Nephron progenitor cell (in vitro differentiated cells): ENCODE data around the gene AKAP12.

Experiments used
- DNase-seq: peaks from one replicate; pipeline ENCODE4 v3.0.0; 2021
- H3K27ac Mint-ChIP-seq: 2 replicates; pipeline ENCODE4 v1.8.0; 2021; ENCODE audit warnings: mild to moderate bottlenecking, moderate library complexity, mixed read lengths
- H3K27me3 Mint-ChIP-seq: 2 replicates; pipeline ENCODE4 v1.8.0; 2021; ENCODE audit warnings: mild to moderate bottlenecking, low read depth, mixed read lengths; ENCODE audit not compliant: poor library complexity
- H3K36me3 Mint-ChIP-seq: 2 replicates; pipeline ENCODE4 v1.8.0; 2021; ENCODE audit warnings: low read depth, mixed read lengths
- H3K4me1 Mint-ChIP-seq: 2 replicates; pipeline ENCODE4 v1.8.0; 2021; ENCODE audit warnings: mixed read lengths
- H3K4me3 Mint-ChIP-seq: 2 replicates; pipeline ENCODE4 v1.8.0; 2021; ENCODE audit warnings: mild to moderate bottlenecking, moderate library complexity, mixed read lengths
- H3K9me3 Mint-ChIP-seq: 2 replicates; pipeline ENCODE4 v1.8.0; 2021; ENCODE audit warnings: mild to moderate bottlenecking, moderate library complexity, mixed read lengths
- TF ChIP-seq, protein P1 (sequence below): fragments of 200-600 bp; sonication (generic); IDR thresholded peaks from 2 replicates; pipeline ENCODE4 v1.5.0; 2021; ENCODE audit warnings: antibody characterized with exemption

Gene AKAP12, protein sequence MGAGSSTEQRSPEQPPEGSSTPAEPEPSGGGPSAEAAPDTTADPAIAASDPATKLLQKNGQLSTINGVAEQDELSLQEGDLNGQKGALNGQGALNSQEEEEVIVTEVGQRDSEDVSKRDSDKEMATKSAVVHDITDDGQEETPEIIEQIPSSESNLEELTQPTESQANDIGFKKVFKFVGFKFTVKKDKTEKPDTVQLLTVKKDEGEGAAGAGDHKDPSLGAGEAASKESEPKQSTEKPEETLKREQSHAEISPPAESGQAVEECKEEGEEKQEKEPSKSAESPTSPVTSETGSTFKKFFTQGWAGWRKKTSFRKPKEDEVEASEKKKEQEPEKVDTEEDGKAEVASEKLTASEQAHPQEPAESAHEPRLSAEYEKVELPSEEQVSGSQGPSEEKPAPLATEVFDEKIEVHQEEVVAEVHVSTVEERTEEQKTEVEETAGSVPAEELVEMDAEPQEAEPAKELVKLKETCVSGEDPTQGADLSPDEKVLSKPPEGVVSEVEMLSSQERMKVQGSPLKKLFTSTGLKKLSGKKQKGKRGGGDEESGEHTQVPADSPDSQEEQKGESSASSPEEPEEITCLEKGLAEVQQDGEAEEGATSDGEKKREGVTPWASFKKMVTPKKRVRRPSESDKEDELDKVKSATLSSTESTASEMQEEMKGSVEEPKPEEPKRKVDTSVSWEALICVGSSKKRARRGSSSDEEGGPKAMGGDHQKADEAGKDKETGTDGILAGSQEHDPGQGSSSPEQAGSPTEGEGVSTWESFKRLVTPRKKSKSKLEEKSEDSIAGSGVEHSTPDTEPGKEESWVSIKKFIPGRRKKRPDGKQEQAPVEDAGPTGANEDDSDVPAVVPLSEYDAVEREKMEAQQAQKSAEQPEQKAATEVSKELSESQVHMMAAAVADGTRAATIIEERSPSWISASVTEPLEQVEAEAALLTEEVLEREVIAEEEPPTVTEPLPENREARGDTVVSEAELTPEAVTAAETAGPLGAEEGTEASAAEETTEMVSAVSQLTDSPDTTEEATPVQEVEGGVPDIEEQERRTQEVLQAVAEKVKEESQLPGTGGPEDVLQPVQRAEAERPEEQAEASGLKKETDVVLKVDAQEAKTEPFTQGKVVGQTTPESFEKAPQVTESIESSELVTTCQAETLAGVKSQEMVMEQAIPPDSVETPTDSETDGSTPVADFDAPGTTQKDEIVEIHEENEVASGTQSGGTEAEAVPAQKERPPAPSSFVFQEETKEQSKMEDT (N-terminal part only)

DNA sequence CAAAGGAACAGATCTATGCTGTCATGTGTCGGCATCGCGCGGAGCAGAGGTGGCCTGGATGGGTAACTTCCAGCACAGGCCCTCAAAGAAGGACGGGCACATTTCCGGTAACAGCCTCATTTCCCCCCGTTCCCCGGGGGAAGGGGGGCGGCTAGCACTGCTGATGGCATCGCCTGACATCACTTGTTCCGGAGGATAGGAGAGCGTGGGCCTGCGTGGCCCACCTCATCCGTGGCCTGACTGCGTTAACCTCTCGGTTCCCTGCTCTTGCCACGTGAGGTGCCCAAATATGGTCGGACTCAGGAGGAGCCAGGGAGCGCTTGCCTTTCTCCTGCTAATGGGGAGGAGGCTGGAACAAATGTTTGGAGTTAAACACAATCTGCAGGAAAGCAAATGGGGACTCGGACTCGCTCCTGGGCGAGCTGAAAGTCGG lies at the start of gene AKAP12:
Gene AKAP12, plus strand, starts transcription at position 365 of the 433 bp plus-strand sequence. CDS start 596 bp downstream, outside the sequence.
- no peak for DNase-seq
- peaks cover 42% of the 10 kb centered on the region for H3K4me1 Mint-ChIP-seq
- peak within 1 kb of the TSS; percentile 93 for H3K27ac Mint-ChIP-seq
- TF ChIP-seq, protein P1, sequence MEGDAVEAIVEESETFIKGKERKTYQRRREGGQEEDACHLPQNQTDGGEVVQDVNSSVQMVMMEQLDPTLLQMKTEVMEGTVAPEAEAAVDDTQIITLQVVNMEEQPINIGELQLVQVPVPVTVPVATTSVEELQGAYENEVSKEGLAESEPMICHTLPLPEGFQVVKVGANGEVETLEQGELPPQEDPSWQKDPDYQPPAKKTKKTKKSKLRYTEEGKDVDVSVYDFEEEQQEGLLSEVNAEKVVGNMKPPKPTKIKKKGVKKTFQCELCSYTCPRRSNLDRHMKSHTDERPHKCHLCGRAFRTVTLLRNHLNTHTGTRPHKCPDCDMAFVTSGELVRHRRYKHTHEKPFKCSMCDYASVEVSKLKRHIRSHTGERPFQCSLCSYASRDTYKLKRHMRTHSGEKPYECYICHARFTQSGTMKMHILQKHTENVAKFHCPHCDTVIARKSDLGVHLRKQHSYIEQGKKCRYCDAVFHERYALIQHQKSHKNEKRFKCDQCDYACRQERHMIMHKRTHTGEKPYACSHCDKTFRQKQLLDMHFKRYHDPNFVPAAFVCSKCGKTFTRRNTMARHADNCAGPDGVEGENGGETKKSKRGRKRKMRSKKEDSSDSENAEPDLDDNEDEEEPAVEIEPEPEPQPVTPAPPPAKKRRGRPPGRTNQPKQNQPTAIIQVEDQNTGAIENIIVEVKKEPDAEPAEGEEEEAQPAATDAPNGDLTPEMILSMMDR = no peak
- peaks cover 16% of the 10 kb centered on the region for H3K36me3 Mint-ChIP-seq
- H3K4me3 Mint-ChIP-seq = peak within 1 kb of the TSS; percentile 94
- H3K27me3 Mint-ChIP-seq = peaks cover 6% of the 10 kb centered on the region
- no peaks in the 10 kb centered on the region for H3K9me3 Mint-ChIP-seq

DNA sequence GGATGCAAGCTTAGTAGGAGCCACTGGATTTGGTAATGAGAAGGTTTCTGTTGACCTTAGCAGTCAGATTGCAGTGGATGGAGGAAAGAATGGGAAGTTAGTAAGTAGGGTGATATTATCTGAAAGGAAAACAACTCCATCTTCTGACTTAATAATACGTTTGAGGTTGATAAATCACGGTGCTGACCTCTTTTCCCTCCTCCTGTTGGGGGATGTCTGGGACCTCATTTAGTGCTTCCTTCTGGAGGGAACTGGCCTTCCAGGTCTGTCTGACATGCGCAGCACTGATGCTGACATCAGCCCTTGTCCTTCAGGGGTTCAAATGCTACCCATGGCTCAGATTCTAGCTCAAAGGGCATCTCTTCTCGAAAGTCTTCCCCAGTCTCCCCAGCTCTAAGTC lies 48.2 kb upstream of the AKAP12 start:
- peak overlapping the region; percentile 77 for H3K27ac Mint-ChIP-seq
- peaks cover 12% of the 10 kb centered on the region for H3K9me3 Mint-ChIP-seq
- no peaks in the 10 kb centered on the region for H3K36me3 Mint-ChIP-seq
- H3K4me1 Mint-ChIP-seq = peaks cover 15% of the 10 kb centered on the region
- H3K27me3 Mint-ChIP-seq = peaks cover 6% of the 10 kb centered on the region
- DNase-seq = no peak
- H3K4me3 Mint-ChIP-seq = no peak overlapping the region
- TF ChIP-seq, protein P1 = no peak

DNA sequence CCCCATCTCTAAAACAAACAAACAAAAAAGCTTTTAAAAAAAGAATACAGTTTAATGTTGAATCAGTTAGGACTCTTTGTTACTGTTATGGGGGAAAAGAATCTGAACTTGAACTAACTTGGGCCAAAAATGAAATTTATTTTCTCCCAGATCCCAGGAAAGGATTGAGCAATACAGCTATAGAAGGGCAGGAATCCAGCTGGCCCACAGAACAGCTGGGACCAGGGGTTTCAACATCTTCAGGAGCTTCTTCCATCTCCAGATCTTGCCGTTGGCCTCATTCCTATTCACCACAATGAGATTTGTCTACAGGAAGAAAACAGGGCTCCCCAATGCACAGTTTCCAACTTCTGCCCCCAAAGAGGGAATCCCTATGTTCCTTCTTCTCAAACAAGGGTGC lies 43.2 kb upstream of the AKAP12 start:
- no peak overlapping the region for H3K4me3 Mint-ChIP-seq
- H3K4me1 Mint-ChIP-seq = peaks cover 2% of the 10 kb centered on the region
- no peak overlapping the region for H3K27ac Mint-ChIP-seq
- no peak for DNase-seq
- no peaks in the 10 kb centered on the region for H3K36me3 Mint-ChIP-seq
- H3K9me3 Mint-ChIP-seq = peaks cover 12% of the 10 kb centered on the region
- peaks cover 5% of the 10 kb centered on the region for H3K27me3 Mint-ChIP-seq
- TF ChIP-seq, protein P1 = no peak

DNA sequence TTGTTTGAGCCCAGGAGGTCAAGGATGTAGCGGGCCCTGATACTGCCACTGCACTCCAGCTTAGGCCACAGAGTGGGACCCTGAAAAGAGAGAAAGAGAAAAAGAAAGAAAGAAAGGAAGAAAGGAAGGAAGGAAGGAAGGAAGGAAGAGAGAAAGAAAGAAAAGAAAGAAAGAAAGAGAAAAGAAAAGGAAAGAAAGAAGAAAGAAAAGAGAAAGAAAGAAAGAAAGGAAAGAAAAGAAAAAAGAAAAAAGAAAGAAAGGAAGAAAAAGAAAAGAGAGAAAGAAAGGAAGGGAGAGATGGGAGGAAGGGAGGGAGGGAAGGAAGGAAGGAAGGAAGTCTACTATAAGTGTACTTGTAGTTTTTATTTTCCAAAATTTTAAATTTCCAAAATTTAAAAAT lies 42.2 kb upstream of the AKAP12 start:
- Mint-ChIP-seq H3K4me1 (no peaks in the 10 kb centered on the region), H3K4me3 (no peak overlapping the region), H3K9me3 (peaks cover 12% of the 10 kb centered on the region), H3K27me3 (peaks cover 8% of the 10 kb centered on the region), H3K27ac (no peak overlapping the region), H3K36me3 (no peaks in the 10 kb centered on the region)
- no peak for DNase-seq
- TF ChIP-seq, protein P1 = no peak

DNA sequence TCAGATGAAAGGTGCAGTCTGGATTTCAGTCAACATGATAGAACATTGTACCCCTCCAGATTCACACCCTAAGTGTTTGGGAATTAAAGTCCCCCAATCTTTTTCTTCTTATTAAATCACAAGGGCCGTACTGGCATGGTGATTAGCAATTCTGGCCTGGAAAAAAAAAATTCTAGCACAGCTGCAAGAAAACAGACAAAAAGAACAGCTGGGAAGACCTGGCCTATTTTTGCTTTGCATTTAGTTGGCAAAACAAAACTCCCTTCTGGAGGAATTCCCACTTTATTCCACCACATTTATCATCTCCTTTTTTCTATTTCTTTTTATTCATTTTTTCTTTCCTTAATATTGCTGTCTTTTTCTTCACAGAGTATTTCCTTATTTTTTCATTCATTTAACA lies 39.8 kb upstream of the AKAP12 start:
- Mint-ChIP-seq H3K27ac (no peak overlapping the region), H3K4me3 (no peak overlapping the region), H3K9me3 (peaks cover 2% of the 10 kb centered on the region), H3K36me3 (no peaks in the 10 kb centered on the region), H3K27me3 (peaks cover 5% of the 10 kb centered on the region), H3K4me1 (no peaks in the 10 kb centered on the region)
- no peak for DNase-seq
- TF ChIP-seq, protein P1 = no peak
